ENCODE data around the gene RHOV.
A peak's percentile ranks its signal among the peaks of the same experiment; 100 is the strongest.

RHOV gene

GRCh38 chr15:40902605-40903561, 28.8 kb upstream of the RHOV start:
- no peak for DNase-seq

GRCh38 chr15:40901053-40901443, 27.0 kb upstream of the RHOV start:
- no peak for DNase-seq

- no peak for DNase-seq
Observed at GRCh38 chr15:40900256-40901052, 26.4 kb upstream of the RHOV start.

DNA sequence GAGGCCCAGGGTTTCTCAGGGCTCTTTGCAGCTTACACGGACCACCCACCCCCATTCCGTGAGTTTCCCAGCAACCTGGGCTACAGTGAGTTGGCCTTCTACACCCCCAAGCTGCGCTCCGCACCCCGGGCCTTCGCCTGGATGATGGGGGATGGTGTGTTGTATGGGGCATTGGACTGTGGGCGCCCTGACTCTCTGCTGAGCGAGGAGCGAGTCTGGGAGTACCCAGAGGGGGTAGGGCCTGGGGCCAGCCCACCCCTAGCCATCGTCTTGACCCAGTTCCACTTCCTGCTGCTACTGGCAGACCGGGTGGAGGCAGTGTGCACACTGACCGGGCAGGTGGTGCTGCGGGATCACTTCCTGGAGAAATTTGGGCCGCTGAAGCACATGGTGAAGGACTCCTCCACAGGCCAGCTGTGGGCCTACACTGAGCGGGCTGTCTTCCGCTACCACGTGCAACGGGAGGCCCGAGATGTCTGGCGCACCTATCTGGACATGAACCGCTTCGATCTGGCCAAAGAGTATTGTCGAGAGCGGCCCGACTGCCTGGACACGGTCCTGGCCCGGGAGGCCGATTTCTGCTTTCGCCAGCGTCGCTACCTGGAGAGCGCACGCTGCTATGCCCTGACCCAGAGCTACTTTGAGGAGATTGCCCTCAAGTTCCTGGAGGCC, 25.6 kb upstream of the RHOV start:
- no peak for DNase-seq

- peak; percentile 8 for DNase-seq
Observed at GRCh38 chr15:40894681-40895448, 20.8 kb upstream of the RHOV start.

DNA sequence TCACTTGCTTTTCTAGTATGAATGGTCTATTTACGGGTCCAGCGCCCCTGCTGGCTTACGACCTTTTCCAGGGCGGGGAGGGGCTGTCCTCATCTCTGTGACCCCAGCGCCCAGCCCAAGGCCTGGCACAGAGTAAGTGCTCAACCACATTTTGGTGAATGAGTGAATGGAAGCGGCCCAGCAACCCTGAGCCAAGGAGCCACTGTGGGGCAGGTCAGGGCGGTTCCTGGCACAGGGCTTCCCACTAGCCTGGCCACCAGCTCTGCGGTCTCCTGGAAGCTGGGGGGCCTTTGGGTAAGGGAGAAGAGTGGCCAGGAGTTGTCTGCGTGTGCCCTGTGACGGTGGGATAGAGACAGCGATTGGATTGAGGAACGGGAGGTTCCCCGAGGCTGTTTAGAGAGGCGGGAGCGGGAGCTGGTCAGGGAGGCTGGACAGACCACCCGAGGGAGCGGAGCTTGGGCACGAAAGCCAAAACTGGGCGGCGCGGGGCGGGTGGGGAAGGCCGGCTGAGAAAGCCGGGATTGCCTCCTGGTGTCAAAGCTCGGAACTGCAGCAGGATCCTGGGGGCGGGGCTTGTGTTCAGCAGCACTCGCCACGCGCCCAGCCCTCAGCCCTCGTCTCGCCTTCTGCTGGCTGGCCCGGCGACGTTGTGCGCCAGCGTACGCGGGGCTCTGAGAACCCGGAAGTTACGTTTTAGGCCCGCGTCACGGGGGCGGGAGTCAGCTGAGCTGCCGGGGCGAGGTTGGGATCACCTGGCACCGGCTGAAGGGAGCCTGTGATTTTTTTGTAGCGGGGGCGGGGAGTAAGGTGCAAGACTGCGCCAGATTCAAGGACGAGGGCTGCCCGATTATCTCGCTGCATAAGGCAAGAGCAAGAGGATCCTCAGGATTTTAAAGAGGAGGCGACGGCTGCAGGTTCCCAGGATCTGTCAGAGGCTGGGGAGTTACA, 20.0 kb upstream of the RHOV start, which contains the start of gene VPS18:
Gene VPS18, plus strand, starts transcription at position 718 of the 948 bp plus-strand sequence. CDS start 319 bp downstream, outside the sequence.
- DNase-seq: peak; percentile 92

- DNase-seq: no peak
Observed at GRCh38 chr15:40893019-40893670, 19.1 kb upstream of the RHOV start.

- DNase-seq: no peak
Observed at GRCh38 chr15:40892447-40893012, 18.5 kb upstream of the RHOV start.

- no peak for DNase-seq
Observed at GRCh38 chr15:40891810-40892446, 17.9 kb upstream of the RHOV start.

GRCh38 chr15:40891138-40891537, 17.1 kb upstream of the RHOV start:
- DNase-seq: no peak

DNA sequence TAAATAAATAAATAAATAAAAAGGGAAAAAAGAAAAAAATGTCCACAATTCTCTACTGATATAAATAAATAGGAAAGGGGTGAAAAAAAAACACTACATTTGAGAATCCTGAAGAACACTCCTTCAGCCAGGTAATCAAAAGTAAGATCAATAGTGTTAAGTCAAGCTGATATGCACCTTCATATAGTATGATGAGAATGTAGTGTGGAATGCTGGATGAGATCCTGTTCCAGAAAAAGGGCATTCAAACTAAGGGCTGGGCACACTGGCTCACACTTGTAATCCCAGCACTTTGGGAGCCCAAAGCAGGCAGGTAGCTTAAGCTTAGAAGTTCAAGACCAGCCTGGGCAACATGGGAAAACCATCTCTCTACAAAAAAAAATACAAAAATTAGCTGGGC, 15.1 kb upstream of the RHOV start:
- no peak for DNase-seq

- no peak for DNase-seq
Observed at GRCh38 chr15:40886586-40886985, 12.6 kb upstream of the RHOV start.

GRCh38 chr15:40881351-40881750, 7.3 kb upstream of the RHOV start:
- no peak for DNase-seq

GRCh38 chr15:40879609-40880008, 5.6 kb upstream of the RHOV start:
- no peak for DNase-seq

DNA sequence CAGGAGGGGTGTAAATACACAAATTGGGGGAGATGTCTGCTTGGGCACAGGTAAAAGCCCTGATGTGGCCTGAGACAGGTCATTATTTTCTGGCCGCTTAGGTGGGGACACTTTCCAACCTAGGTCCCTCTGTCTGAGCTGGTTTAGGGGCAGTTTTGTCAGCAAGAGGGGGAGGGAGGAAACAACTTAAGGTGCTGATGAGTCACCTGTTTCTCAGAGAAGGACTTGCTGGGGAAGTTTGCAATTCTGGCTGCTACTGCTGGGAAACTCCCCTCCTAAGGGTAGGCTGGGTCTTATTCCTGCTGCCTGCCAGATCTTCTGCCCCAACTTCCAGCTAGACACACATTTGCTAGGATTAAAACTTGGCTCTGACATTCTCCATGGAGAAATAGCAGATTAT, 4.8 kb upstream of the RHOV start:
- DNase-seq: no peak

- DNase-seq: no peak
Observed at GRCh38 chr15:40877694-40878093, 3.7 kb upstream of the RHOV start.

DNA sequence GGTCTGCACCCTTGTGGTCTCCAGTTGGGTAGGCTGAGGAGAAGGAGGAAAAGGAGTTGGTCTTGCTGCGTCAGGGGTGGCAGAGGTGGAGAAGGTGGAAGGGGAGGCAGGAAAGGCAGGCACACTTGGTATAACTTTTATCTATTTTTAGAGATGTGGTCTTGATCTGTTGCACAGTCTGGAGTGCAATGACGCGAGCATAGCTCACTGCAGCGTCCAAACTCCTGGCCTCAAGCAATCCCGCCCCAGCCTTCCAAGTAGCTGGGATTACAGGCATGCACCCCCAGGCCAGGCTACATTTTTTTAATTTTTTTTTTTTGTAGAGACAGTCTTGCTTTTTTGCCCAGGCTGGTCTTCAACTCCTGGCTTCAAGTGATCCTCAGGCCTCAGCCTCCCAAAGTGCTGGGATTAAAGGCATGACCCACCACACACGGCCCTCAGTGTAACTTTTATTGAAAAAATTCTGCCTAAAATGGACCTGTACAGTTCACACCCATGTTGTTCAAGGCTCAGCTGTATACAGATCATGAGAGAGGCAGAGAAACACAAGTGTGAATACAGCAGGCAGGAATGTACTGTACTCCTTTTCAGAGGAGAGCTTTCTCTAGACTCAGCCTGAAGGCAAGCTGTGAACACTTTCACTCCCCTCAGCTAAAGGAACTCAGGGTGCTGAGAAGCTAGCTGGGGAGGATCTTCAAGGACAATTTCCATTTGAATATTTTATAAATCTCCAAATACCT, 2.1 kb upstream of the RHOV start:
- DNase-seq: no peak

- no peak for DNase-seq
Observed at GRCh38 chr15:40872791-40873693, 992 bp downstream of the RHOV start.
